Stimulated activated naive CD4-positive, alpha-beta T cell (primary cell): ENCODE results near the gene PPP2R2D.

Experiments
- DNase-seq, 6 experiments: peaks; one replicate each; lab custom pipeline; 2025; lab: John Stamatoyannopoulos, UW

The PPP2R2D gene

DNA sequence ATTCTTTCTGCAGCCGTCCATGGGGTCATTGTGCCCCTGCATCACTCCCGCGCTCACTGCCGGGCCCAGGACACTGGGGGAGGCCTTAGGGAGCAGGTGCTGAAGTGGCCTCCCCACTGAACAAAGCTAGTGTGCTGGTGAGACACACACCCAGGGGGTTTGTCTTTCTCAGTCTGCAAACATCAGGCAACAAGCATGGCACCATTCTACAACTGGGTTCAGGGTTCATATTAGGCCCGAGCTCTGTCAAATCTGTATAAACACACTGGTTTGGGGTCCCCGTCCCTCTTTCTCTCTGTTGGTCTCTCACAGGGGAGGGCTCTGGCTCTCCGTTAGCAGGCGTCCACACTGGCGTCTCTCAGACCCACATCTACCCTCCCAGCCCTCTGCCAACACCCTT lies 11.1 kb upstream of the PPP2R2D start:
- no peak for DNase-seq

DNA sequence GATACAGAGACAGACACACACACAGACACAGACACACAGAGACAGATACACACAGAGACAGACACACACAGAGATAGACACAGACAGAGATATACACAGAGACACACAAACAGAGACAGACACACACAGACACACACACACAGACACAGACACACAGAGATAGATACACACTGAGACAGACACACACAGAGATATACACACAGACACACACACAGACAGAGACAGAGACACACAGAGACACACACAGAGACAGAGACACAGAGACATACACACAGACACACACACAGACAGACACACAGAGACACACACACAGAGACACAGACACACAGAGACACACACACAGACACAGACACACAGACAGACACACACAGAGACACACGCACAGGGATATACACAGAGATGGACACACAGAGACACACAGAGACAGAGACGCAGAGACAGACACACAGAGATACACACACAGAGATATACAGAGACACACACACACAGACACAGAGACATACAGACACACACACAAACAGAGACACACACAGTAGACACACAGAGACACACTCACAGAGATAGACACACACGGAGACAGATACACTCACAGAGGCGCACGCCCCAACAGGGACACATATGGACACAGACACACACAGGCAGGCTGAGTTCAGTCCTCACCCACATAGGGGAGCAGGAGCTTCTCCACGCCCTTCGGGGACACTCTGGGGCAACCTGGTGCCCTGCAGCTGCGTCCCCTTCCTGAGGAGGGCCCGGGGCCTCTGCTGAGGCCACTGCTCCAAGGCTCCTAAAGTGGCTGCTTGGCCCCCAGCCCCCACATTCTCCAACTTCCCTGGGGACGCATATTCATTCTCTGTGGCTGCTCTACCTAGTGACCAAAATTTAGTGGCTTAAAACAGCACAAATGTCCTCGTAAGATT lies 10.3 kb upstream of the PPP2R2D start:
- DNase-seq = no peak

DNA sequence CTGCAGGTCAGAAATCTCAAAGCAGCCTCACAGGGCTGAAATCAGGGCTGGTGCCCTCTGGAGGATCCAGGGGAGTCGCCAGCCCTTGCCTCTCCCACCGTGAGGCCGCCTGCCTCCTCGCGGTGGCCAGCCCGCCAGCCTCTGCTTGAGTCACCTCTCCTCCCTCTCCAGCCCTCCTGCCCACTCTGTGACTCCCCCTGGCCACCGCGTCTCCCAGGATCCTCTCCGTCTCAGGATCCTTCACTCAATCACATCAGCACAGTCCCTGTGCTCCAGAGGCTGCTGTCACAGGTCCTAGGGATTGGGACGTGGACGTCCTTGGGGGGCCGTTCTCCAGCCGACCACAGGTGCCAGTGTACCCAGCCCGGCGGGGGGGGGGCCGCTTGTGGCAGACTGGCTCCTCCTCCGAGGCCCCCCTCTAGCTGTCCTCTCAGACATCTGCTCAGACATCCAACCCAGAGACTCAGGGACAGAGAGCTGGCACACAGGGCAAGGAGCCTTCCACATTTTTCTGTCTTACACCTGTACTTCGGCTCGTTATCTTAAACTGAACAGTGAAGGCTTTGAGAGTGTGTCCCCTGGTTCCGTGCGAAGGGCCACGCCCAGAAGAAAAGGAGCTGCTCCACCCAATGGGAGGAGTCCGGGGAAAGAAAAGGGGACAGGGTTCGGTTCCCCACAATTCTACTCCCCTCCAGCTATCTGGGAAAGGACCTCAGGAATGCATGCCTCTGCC lies 9.4 kb upstream of the PPP2R2D start:
- no peak for DNase-seq

GRCh38 chr10:131891929-131892805 lies 8.6 kb upstream of the PPP2R2D start:
- no peak for DNase-seq

GRCh38 chr10:131892806-131893675 lies 7.8 kb upstream of the PPP2R2D start:
- DNase-seq = no peak

GRCh38 chr10:131895116-131895515 lies 5.7 kb upstream of the PPP2R2D start:
- no peak for DNase-seq

GRCh38 chr10:131896403-131896802 lies 4.4 kb upstream of the PPP2R2D start:
- DNase-seq = peak in 4 of 6 experiments; percentile 6 to 61 (median 57)

- no peak for DNase-seq
Measured at GRCh38 chr10:131897297-131897899, 3.4 kb upstream of the PPP2R2D start.

DNA sequence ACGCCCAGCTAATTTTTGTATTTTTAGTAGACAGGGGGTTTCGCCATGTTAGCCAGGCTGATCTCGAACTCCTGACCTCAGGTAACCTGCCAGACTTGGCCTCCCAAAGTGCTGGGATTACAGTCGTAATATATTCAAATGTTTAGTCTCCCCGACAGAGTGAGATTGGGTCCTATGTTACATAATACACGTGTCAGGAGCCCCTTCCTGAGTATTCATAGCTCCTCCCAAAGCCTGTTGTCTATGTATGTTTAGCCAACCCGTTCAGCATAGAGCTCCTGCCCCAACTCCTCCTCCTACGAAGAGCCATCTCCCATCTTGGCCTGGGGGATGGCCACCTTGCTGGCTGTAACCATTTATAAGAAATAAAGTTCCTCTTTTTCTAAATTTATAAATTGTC lies 2.7 kb upstream of the PPP2R2D start:
- DNase-seq = no peak

DNA sequence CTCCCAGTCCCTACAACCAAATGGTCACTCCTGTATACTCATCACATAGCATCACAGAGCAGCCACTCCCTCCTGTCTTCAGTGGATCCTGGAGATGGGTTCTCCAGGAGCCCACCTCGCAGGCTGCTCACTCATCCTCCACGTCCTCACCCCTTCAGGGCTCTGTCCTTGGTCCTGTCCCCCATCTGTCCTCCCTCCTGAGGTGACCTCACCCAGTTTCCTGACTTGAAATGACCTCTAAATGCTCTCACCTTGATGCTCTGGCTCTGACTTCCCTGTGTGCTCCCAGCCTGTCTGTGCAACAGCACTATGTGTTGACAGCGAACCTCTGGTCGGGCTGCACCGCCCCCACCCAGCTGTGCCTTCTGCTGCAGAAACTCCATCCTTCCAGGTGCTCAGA lies 2.1 kb upstream of the PPP2R2D start:
- DNase-seq = no peak

- no peak for DNase-seq
Measured at GRCh38 chr10:131899116-131899690, 1.6 kb upstream of the PPP2R2D start.

DNA sequence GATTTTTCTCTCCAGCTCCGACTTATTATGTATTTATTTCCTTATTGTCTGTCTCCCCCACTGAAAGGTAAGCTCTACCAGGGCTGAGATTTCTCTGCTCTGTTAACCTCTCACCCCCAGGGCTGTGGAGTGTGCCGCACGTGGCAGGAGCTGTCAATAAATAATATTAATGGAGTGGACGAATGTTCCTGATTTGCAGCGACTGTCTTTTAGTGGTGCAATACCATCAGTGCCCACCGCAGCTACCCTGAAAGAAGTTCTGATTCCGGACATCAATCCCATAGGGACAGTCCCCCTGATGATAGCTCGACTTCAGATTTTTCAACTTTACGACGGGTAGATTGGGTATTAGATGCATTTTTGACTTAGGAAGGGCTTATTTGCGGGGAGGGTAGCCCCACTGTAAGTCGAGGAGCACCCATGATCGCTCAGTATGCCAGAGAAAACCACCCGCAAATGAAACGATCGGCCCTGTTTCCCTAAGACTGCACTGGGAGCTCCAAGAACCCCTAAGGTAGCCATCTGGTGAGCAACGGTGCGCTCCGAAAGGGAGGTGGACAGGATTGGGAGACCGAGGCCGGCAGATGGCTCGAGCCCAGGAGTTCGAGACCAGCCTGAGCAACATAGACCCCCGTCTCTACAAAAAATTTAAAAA lies 986 bp upstream of the PPP2R2D start:
- no peak for DNase-seq

DNA sequence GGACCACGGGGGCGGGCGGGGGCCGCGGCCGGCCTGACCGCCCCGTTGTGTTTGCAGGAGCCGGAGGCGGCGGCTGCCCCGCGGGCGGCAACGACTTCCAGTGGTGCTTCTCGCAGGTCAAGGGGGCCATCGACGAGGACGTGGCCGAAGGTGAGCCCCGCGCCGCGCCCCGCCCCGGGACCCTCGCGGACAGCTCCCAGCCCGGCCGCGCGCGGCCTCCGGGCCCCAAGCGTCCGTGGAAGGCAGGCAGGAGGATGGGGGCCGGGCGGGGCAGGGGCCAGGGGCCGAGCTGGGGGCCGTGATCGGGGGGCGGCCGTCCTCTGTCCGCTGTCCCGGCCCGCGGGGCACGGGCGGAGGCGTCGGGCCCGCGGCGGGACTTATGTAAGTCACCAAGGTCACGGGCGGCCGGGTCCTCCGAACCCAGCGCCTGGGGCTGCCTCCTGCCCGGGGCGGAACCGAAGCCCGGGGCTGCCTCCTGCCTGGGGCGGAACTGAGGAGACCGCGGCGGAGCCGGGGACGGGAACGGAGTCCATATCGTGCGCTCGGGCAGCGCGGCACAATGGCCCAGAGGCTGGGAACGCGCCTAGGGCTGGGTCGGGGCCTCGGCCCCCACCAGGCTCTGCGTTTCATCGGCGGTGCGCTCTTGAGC lies 497 bp downstream of the PPP2R2D start:
- DNase-seq = peak; percentile 15 to 59 (median 46)

DNA sequence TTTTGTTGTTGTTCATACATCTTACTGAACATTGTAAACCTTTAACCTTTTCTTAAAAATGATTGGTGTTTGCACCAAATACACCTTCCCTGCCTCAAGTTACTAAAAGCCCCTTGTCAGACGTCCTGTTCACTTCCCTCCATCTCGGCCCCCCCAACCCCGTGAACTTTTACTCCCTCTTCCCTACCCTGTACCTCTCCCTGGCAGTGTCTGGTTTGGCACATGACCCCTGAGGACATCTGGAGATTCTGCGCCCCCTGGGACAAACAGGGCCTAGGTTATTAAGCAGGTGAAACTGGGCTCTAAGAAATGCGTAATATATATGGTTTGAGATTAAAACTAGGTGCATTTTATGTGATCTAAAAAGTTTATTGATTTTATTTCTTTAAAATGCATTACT lies 1.4 kb downstream of the PPP2R2D start:
- no peak for DNase-seq

DNA sequence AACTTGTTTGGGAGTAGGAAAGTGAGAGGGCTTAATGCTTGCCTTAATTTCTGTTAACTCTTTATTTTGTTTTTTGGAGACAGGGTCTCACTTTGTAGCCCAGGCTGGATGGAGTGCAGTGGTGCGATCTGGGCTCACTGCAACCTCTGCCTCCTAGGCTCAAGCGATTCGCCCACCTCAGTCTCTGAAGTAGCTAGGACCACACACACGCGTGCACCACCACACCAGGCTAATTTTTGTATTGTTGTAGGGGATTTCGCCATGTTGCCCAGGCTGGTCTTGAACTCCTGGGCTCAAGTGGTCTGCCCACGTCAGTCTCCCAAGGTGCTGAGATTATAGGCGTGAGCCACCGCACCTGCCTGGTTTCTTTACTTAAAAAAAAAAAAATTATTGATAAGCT lies 1.9 kb downstream of the PPP2R2D start:
- no peak for DNase-seq

DNA sequence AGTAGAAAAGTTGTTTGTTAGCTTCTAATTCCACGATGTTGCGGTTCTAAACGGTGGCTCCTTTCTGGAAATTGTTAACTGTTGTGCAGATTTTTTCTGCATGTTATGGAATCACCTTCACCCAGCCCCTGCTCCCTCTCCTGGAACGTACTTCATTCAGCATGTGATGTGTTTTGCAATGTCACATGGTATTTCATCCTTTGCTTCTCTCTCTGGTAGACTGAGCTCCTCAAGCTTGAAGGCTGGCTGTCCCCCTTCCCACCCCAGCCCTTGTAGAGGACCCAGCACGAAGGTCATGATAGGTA lies 4.4 kb downstream of the PPP2R2D start:
- DNase-seq = no peak

GRCh38 chr10:131905603-131906268 lies 4.9 kb downstream of the PPP2R2D start:
- DNase-seq = peak in 1 of 6 experiments; percentile 10

- DNase-seq = no peak
Measured at GRCh38 chr10:131906269-131906639, 5.4 kb downstream of the PPP2R2D start.

DNA sequence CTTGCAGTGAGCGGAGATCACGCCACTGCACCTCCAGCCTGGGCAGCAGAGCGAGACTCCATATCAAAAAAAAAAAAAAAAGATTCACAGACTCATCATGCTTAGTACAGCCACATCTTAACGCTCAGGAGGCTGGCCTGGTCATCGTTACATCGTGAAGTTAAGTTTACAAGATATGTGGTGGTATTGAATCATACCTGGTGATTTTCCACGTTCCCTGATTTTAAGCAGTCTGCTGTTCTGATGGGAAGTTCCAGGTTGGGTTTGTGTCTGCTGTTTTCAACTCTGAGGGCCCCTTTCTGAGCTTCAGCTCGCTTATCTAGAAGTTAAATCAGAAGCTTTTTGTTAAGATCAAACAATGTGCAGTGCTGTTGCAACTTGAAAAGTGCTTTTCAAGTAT lies 6.9 kb downstream of the PPP2R2D start:
- peak in 5 of 6 experiments; percentile 35 to 66 (median 59) for DNase-seq
